GM10847 (cell line): ENCODE measurements around the gene LSR.

ENCODE experiments used
- POLR2A ChIP-seq: IDR thresholded peaks from 2 replicates; pipeline ENCODE4 v1.6.1; 2011; ENCODE audit not compliant: insufficient read length; ENCODE audit errors: extremely low read depth

The LSR gene

GRCh38 chr19:35308910-35309309, 60.1 kb downstream of the LSR start:
- TF ChIP-seq POLR2A: no peak

- no peak for TF ChIP-seq POLR2A
Observed at GRCh38 chr19:35309481-35310279, 60.9 kb downstream of the LSR start.

DNA sequence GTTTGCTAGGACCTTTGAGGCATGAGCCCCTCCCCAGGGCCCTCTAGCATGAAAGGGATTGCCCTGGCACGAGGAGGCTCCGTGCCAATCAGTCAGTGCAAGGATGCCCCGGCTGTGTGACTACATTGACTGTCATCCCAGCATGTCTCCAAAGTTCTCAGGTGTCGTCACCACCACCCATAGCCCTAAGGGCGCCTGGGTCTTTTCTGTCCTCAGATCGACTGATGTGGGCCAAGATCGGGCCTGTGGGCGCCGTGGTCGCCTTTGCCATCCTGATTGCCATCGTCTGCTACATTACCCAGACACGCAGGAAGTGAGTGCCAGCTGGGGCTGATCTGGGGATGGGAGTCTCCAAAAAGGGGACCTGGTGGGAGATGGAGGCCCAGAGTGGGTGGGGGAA, 61.5 kb downstream of the LSR start:
- TF ChIP-seq POLR2A: no peak

GRCh38 chr19:35310811-35311465, 62.1 kb downstream of the LSR start:
- TF ChIP-seq POLR2A: no peak

GRCh38 chr19:35311901-35312665, 63.3 kb downstream of the LSR start:
- no peak for TF ChIP-seq POLR2A

DNA sequence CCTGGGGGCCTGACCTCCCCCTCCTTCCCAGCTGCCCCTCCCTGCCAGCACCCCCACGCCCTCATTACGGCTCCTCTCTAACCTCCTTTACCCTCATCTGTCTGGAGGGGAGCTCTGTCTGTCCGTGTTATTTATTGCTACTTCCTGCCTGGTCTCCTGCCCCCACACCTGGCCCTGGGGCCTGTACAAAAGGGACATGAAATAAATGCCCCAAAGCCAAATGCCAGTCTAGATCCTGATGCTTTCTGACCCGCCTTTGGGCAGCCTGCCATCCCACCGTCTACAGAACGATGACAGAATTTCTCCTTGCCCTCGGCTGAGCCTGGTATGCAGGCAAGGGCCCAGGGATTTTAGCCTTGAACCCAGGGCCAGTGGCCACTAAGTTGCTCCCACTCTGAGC, 64.8 kb downstream of the LSR start:
- no peak for TF ChIP-seq POLR2A

DNA sequence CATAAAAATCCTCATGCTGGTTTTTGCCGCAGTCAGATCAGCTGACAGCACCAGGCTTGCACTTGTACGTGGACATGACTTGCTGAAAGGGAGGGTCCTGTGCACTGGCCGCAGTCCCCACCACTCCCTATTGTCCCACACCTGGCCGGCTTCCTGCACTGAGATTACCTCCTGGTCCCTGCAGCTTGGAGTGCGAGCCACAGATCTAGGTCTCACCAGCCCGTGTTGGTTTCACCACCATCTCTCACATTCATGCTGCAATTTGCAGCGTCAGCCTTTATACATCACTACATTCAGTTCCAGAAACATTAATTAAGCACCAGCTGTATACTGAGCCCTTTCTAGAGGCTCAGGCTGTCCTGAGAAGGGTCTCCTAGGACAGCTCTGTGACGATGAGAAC, 65.2 kb downstream of the LSR start:
- no peak for TF ChIP-seq POLR2A

GRCh38 chr19:35314858-35315470, 66.2 kb downstream of the LSR start:
- no peak for TF ChIP-seq POLR2A

- TF ChIP-seq POLR2A: no peak
Observed at GRCh38 chr19:35315883-35316282, 67.1 kb downstream of the LSR start.

DNA sequence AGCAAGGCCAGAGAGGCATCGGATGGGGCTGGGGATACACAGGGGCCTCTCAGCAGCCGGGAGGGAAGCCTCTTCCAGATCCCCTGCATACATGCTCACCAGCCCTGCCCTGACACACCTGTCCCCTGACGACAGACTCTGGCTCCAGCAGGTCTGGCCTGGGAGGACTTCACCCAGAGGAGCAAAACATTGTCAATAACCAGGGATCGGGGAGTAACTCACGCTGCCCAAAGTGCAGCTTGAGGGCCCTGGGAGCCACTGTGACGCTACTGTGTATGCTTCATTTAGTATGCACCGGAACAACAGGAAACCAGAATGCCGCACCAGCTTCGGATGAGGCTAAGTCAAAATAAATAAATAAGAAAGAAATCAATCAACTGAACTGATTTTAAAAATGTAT, 67.8 kb downstream of the LSR start:
- TF ChIP-seq POLR2A: no peak
